ENCODE measurements around the gene DHX34.

- TF ChIP-seq YY1 (IDR thresholded peaks at IDR 0.05; ENCODE audit: insufficient read depth, insufficient read length) (no peak), ZNF274 (IDR thresholded peaks at IDR 0.05; ENCODE audit: low read depth, low read length) (no peak), SUZ12 (IDR thresholded peaks at IDR 0.05; ENCODE audit: extremely low read depth, insufficient read depth, insufficient read length) (no peak)
Measured at GRCh38 chr19:47429140-47429793, 80.2 kb downstream of the DHX34 start.

Measured in NT2/D1 (cell line).